Measurements from ENCODE around the gene ARFRP1. TPM values are rescaled to one million over a fixed set of nuclear protein-coding genes. Genes with fewer than 3 reads are reported as not detected.

The ARFRP1 gene
- total and polyA plus RNA-seq, 8 donors, result 7.6 to 103 (median 35.9) TPM

DNA sequence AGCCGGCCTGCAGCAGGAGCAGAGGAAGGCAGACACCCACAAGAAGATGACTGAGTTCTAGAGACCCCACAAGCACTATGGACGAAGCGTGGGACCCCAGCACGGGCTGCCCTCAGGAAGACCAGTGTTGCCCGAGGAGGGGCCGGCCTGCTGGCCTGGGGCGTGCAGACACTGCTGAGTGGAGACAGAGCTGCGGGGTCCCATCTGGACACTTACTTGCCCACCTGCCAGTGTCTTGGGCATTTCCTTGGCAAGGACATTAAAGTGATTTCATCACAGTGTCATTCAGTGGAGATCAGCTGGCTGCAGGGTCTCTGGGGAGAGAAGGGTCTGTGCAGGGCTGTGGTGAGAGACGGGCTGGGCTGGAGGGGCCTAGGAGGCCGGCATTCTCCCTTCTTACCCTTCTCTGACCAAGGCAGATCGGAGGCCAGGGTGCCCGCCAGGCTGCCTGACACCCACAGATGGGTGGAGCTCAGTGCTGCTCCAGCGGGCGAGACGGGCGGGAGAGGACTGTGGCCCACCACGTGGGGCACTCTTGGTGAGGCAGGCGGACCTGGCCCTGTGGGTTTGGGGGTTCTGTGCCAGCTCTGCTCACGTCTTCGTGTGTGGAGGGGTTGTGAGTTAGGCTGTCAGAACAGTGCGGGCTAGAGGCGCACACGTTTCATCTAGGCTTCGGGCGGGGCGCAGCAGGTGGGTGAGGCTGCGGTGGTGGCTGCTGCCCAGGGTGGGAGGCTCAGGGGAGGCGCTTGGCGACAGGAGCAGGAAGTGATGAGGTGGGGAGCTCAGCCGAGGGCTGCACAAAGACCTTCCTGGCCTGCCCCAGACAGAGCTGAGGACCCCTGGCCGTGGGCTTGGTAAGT is 28.3 kb upstream of the ARFRP1 start, which contains the start of gene LIME1:
Gene LIME1, plus strand, starts transcription at position 806 of the 860 bp plus-strand sequence. CDS start 886 bp downstream, outside the sequence.
- intact Hi-C loops (cut with DNase I; ENCODE audit: low total_unique reads), result no loop called here
- peak; percentile 71 to 85 for DNase-seq
- peaks cover 34 to 49% (median 47%) of the 10 kb centered on the region in 4 donors for H3K4me1 ChIP-seq
- TF ChIP-seq EP300 (IDR thresholded peaks at IDR 0.05) (no peak), POLR2AphosphoS5 (IDR thresholded peaks at IDR 0.05) (peak in 1 of 3 donors; percentile 7)
- H3K9me3 ChIP-seq, result no peaks in the 10 kb centered on the region
- peak within 1 kb of the TSS; percentile 52 to 88 (median 79) for H3K27ac ChIP-seq
- WGBS, 5 donors, result 40 to 61% (median 51%) methylated on average over 16 to 31 of the region's 31 CpGs
- peaks cover 0 to 6% (median 0%) of the 10 kb centered on the region in 3 donors for H3K27me3 ChIP-seq
- H3K4me3 ChIP-seq, result peak within 1 kb of the TSS; percentile 40 to 61 (median 52)
- H3K36me3 ChIP-seq, result peaks cover 22 to 37% (median 35%) of the 10 kb centered on the region in 4 donors

DNA sequence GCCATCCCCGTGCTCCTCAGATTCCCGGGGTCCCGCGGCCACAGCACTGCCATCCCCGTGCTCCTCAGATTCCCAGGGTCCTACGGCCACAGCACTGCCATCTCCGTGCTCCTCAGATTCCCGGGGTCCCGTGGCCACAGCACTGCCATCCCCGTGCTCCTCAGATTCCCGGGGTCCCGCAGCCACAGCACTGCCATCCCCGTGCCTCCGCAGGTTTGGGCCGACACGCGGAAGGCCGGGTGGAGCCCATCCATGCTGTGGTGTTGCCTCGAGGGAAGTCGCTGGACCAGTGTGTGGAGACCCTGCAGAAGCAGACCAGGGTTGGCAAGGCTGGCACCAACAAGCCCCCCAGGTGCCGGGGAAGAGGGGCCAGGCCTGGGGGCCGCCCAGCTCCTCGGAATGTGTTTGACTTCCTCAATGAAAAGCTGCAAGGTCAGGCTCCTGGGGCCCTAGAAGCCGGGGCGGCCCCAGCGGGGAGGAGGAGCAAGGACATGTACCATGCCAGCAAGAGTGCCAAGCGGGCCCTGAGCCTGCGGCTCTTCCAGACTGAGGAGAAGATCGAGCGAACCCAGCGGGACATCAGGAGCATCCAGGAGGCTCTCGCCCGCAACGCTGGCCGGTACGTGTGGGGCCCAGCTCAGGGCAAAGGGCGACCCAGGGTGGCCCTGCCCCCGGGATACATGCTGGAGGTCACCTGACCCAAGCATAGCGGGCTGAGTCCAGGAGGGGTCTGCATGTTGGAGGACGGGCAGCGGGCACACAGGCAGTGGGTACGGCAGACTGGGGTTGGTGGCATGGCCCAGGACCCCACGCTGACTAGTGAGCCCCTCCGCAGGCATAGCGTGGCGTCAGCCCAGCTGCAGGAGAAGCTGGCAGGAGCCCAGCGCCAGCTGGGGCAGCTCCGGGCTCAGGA is 27.4 kb upstream of the ARFRP1 start:
- intact Hi-C loops (cut with DNase I; ENCODE audit: low total_unique reads), result no loop called here
- peak in 1 of 2 donors; percentile 9 for DNase-seq
- TF ChIP-seq EP300 (IDR thresholded peaks at IDR 0.05), result no peak
- TF ChIP-seq, protein P1, sequence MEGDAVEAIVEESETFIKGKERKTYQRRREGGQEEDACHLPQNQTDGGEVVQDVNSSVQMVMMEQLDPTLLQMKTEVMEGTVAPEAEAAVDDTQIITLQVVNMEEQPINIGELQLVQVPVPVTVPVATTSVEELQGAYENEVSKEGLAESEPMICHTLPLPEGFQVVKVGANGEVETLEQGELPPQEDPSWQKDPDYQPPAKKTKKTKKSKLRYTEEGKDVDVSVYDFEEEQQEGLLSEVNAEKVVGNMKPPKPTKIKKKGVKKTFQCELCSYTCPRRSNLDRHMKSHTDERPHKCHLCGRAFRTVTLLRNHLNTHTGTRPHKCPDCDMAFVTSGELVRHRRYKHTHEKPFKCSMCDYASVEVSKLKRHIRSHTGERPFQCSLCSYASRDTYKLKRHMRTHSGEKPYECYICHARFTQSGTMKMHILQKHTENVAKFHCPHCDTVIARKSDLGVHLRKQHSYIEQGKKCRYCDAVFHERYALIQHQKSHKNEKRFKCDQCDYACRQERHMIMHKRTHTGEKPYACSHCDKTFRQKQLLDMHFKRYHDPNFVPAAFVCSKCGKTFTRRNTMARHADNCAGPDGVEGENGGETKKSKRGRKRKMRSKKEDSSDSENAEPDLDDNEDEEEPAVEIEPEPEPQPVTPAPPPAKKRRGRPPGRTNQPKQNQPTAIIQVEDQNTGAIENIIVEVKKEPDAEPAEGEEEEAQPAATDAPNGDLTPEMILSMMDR (IDR thresholded peaks at IDR 0.05), result no peak
- no peak for TF ChIP-seq POLR2AphosphoS5 (IDR thresholded peaks at IDR 0.05)
- TF ChIP-seq POLR2A (IDR thresholded peaks at IDR 0.05), result no peak
- Histone ChIP-seq H3K4me3 (no peak overlapping the region), H3K27me3 (peaks cover 0 to 6% (median 0%) of the 10 kb centered on the region in 3 donors), H3K27ac (no peak overlapping the region), H3K36me3 (peaks cover 22 to 46% (median 40%) of the 10 kb centered on the region in 4 donors), H3K4me1 (peaks cover 31 to 42% (median 40%) of the 10 kb centered on the region in 4 donors), H3K9me3 (no peaks in the 10 kb centered on the region)
- WGBS, 5 donors, result 88 to 94% (median 90%) methylated on average over 32 to 48 of the region's 48 CpGs

DNA sequence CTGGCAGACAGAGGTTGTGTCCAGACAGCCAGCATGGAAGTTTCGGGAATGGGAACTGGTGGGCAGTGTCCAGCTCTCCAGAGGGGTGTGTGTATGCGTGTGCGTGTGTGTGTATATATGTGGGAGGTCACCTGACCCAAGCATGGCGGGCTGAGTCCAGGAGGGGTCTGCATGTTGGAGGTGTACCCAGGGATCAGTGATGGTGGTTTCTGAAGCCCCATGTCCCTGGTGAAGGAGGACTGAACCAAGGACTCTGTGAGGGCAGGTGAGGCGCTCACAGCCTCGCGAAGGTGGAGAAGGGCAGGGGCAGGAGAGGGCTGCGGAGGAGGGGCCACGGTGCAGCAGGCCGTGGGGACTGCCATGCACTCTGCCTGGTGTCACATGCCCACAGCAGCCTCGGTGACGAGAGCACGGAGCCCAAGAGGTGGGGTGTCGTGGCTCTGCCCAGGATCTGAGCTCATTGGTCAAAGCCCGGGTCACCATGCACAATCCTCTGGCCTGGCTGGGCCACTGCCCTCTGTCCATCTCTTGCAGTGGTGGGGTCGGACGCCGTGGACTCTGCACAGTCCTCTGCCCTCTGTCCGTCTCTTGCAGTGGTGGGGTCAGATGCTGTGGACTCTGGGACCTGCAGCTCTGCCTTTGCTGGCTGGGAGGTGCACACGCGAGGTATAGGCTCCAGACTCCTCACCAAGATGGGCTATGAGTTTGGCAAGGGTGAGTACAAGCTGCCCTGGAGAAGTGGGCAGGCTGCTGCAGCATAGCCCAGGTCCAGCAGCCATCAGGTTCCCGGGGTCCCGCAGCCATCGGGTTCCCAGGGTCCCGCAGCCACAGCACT is 26.6 kb upstream of the ARFRP1 start:
- Histone ChIP-seq H3K27me3 (peaks cover 0 to 6% (median 0%) of the 10 kb centered on the region in 3 donors), H3K4me3 (no peak overlapping the region), H3K4me1 (peaks cover 31 to 43% (median 39%) of the 10 kb centered on the region in 4 donors), H3K36me3 (peaks cover 22 to 54% (median 45%) of the 10 kb centered on the region in 4 donors), H3K27ac (no peak overlapping the region), H3K9me3 (no peaks in the 10 kb centered on the region)
- no peak for DNase-seq
- WGBS, 5 donors, result 90 to 93% (median 93%) methylated on average over 19 to 25 of the region's 25 CpGs
- intact Hi-C loops (cut with DNase I; ENCODE audit: low total_unique reads), result no loop called here
- no peak for TF ChIP-seq EP300 (IDR thresholded peaks at IDR 0.05)
- TF ChIP-seq POLR2A (IDR thresholded peaks at IDR 0.05), result no peak
- TF ChIP-seq, protein P1 (IDR thresholded peaks at IDR 0.05), result no peak
- no peak for TF ChIP-seq POLR2AphosphoS5 (IDR thresholded peaks at IDR 0.05)

DNA sequence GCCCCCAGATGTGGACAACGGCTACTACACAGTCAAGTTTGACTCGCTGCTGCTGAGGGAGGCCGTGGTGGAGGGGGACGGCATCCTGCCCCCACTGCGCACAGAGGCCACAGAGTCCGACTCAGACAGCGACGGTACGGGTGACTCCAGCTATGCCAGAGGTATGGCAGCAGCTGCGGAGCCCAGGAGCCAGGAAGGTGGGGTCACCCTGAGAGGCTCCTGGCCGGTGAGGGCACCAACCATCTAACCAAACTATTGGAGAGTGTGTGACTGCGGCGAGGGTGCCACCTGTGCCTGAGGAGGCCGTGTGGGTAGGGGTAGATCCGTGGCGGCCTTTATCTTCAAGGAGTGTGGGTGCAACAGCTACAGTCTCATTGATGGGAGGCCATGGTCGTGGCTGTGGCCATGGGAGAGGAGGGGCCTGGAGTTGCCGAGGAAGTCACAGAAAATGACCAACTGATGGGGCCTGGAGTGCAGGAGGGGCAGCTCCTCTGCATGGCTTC is 25.9 kb upstream of the ARFRP1 start:
- Histone ChIP-seq H3K4me1 (peaks cover 25 to 37% (median 32%) of the 10 kb centered on the region in 4 donors), H3K4me3 (no peak overlapping the region), H3K9me3 (no peaks in the 10 kb centered on the region), H3K27ac (no peak overlapping the region), H3K27me3 (peaks cover 0 to 6% (median 0%) of the 10 kb centered on the region in 3 donors), H3K36me3 (peaks cover 22 to 57% (median 45%) of the 10 kb centered on the region in 4 donors)
- intact Hi-C loops (cut with DNase I; ENCODE audit: low total_unique reads), result no loop called here
- TF ChIP-seq POLR2AphosphoS5 (IDR thresholded peaks at IDR 0.05) (no peak), POLR2A (IDR thresholded peaks at IDR 0.05) (no peak), EP300 (IDR thresholded peaks at IDR 0.05) (no peak)
- TF ChIP-seq, protein P1 (IDR thresholded peaks at IDR 0.05), result no peak
- DNase-seq, result no peak
- 93 to 99% (median 94%) methylated on average over 12 to 18 of the region's 18 CpGs for WGBS, 5 donors

Measured in stomach (tissue), 9 donors.